PC-3 (cell line): ENCODE results near the gene KIDINS220. TPM values are rescaled to one million over a fixed set of nuclear protein-coding genes. Genes with fewer than 3 reads are reported as not detected.

Experiments
- ATAC-seq: fragments of 200-7000 bp; cut with Tn5 transposase; 2 replicates; pipeline ENCODE4 v1.9.1; 2020; ENCODE audit warnings: mild to moderate bottlenecking, moderate library complexity
- BruUV-seq: library from RNA; stranded (reverse); fragments of 400-500 nt; replicated peaks from 2 replicates; lab custom pipeline; 2021; lab: Mats Ljungman, UMichigan
- CTCF ChIA-PET: fragments of 300-600 bp; sonication (Branson Sonifier 250); formaldehyde crosslinking; loops from one replicate; lab custom pipeline; 2022; ENCODE audit warnings: antibody characterized with exemption; lab: Charles Lee
- POLR2A ChIA-PET: fragments of 300-600 bp; sonication (Branson Sonifier 250); formaldehyde crosslinking; loops from one replicate; lab custom pipeline; 2022; ENCODE audit warnings: antibody characterized with exemption; ENCODE audit not compliant: unreplicated experiment; lab: Charles Lee
- DNase-seq: peaks from one replicate; pipeline ENCODE4 v3.0.0-alpha.2; 2015
- H2AFZ ChIP-seq: fragments of 300-600 bp; sonication (generic); 2 replicates; pipeline ENCODE4 v1.6.0; 2016; ENCODE audit warnings: antibody characterized with exemption, low read length
- H3F3A ChIP-seq: fragments of 300-600 bp; sonication (generic); one replicate; pipeline ENCODE4 v1.6.0; 2017; ENCODE audit warnings: antibody characterized with exemption, low read length, control low read depth, mild to moderate bottlenecking; ENCODE audit not compliant: unreplicated experiment
- H3K27ac ChIP-seq: fragments of 300-600 bp; sonication (generic); 2 replicates; pipeline ENCODE4 v1.5.1; 2016; ENCODE audit warnings: mild to moderate bottlenecking, low read length
- H3K27me3 ChIP-seq: fragments of 300-600 bp; sonication (generic); 2 replicates; pipeline ENCODE4 v1.6.1; 2016; ENCODE audit warnings: low read length, mixed read lengths
- H3K36me3 ChIP-seq: fragments of 300-600 bp; sonication (generic); 2 replicates; pipeline ENCODE4 v1.6.1; 2016; ENCODE audit warnings: low read depth, mixed run types, low read length, mixed read lengths
- H3K4me1 ChIP-seq: fragments of 300-600 bp; sonication (generic); 2 replicates; pipeline ENCODE4 v1.5.1; 2016; ENCODE audit warnings: low read length; ENCODE audit not compliant: insufficient read depth
- H3K4me2 ChIP-seq: fragments of 300-600 bp; sonication (generic); 2 replicates; pipeline ENCODE4 v1.6.0; 2016; ENCODE audit warnings: low read length
- H3K4me3 ChIP-seq: fragments of 300-600 bp; sonication (generic); 2 replicates; pipeline ENCODE4 v1.5.1; 2016; ENCODE audit warnings: mild to moderate bottlenecking, low read length, mixed read lengths
- H3K79me2 ChIP-seq: fragments of 300-600 bp; sonication (generic); 2 replicates; pipeline ENCODE4 v1.6.1; 2017; ENCODE audit warnings: low read length, mixed read lengths
- H3K9ac ChIP-seq: fragments of 300-600 bp; sonication (generic); 2 replicates; pipeline ENCODE4 v1.6.0; 2016; ENCODE audit warnings: mild to moderate bottlenecking, low read length
- H3K9me2 ChIP-seq: fragments of 300-600 bp; sonication (generic); replicated peaks from 2 replicates; pipeline ENCODE4 v1.6.1; 2016; ENCODE audit warnings: mixed run types, low read length, mixed read lengths
- H3K9me3 ChIP-seq: fragments of 300-600 bp; sonication (generic); 2 replicates; pipeline ENCODE4 v1.6.1; 2016; ENCODE audit warnings: low read length, mixed read lengths
- H4K20me1 ChIP-seq: fragments of 300-600 bp; sonication (generic); 2 replicates; pipeline ENCODE4 v1.6.1; 2016; ENCODE audit warnings: low read length, mixed read lengths
- CTCF ChIP-seq: fragments of 300-600 bp; sonication (generic); conservative IDR thresholded peaks from 2 replicates; pipeline ENCODE4 v1.5.1; 2017; ENCODE audit warnings: antibody characterized with exemption, low read depth, mild to moderate bottlenecking, low read length
- EZH2 ChIP-seq: fragments of 300-600 bp; sonication (generic); IDR thresholded peaks from one replicate; pipeline ENCODE4 v1.6.1; 2017; ENCODE audit warnings: antibody characterized with exemption, mild to moderate bottlenecking, low read length; ENCODE audit not compliant: unreplicated experiment
- EZH2phosphoT487 ChIP-seq: fragments of 300-600 bp; sonication (generic); IDR thresholded peaks from 2 replicates; pipeline ENCODE4 v1.6.1; 2018; ENCODE audit warnings: mild to moderate bottlenecking, antibody characterized with exemption, low read length, borderline replicate concordance
- intact Hi-C: fragments of 100-400 bp; cut with micrococcal nuclease; formaldehyde crosslinking; loops from 2 replicates; pipeline ENCODE4 v1.9.0; 2023
- total RNA-seq: library from RNA; depleted of rRNA; stranded (reverse); fragments of >200 nt; gene quantifications from 2 replicates; pipeline ENCODE4 v1.2.3, GENCODE V29; 2014

Gene KIDINS220
- total RNA-seq, 1 experiment from 2014 or later, result 37.6 TPM

- Histone ChIP-seq H3K27me3 (no peaks in the 10 kb centered on the region), H3K79me2 (no peaks in the 10 kb centered on the region), H3K9me3 (no peaks in the 10 kb centered on the region), H4K20me1 (no peaks in the 10 kb centered on the region), H3K9me2 (no peaks in the 10 kb centered on the region), H3K36me3 (no peaks in the 10 kb centered on the region), H3K27ac (no peak overlapping the region), H2AFZ (no peak overlapping the region), H3K4me2 (no peak overlapping the region), H3K4me3 (no peak overlapping the region), H3F3A (no peaks in the 10 kb centered on the region), H3K9ac (no peak overlapping the region), H3K4me1 (0 out of 2 replicates have a peak, but pooled peaks cover 4% of the 10 kb centered on the region)
- no TSS peak for BruUV-seq
- ChIA-PET POLR2A (interaction anchor here (0.6 kb wide), 1 partner anchor 18 kb away, joined by 3 read pairs; no protein-coding TSS in a partner anchor), CTCF (no interaction called here)
- DNase-seq (no peak), ATAC-seq (no peak)
- intact Hi-C loops, result no loop called here
- no peak for TF ChIP-seq EZH2phosphoT487
- TF ChIP-seq EZH2, result no peak
- no peak for TF ChIP-seq CTCF
Observed at GRCh38 chr2:8822218-8822617, 15.2 kb downstream of the KIDINS220 start.

GRCh38 chr2:8821276-8822217 lies 15.9 kb downstream of the KIDINS220 start:
- H3K27me3 ChIP-seq, result no peaks in the 10 kb centered on the region
- H3K79me2 ChIP-seq, result no peaks in the 10 kb centered on the region
- H2AFZ ChIP-seq, result no peak overlapping the region
- BruUV-seq, result no TSS peak
- H3K4me2 ChIP-seq, result no peak overlapping the region
- no peaks in the 10 kb centered on the region for H3F3A ChIP-seq
- H4K20me1 ChIP-seq, result no peaks in the 10 kb centered on the region
- no peak overlapping the region for H3K27ac ChIP-seq
- DNase-seq (no peak), ATAC-seq (no peak)
- CTCF ChIA-PET, result no interaction called here
- no peaks in the 10 kb centered on the region for H3K9me2 ChIP-seq
- no peaks in the 10 kb centered on the region for H3K9me3 ChIP-seq
- intact Hi-C loops, result no loop called here
- H3K36me3 ChIP-seq, result no peaks in the 10 kb centered on the region
- POLR2A ChIA-PET, result no interaction called here
- no peak overlapping the region for H3K9ac ChIP-seq
- H3K4me3 ChIP-seq, result no peak overlapping the region
- TF ChIP-seq EZH2phosphoT487, result no peak
- TF ChIP-seq CTCF, result no peak
- no peak for TF ChIP-seq EZH2
- 0 out of 2 replicates have a peak, but pooled peaks cover 4% of the 10 kb centered on the region for H3K4me1 ChIP-seq

- H3K4me3 ChIP-seq, result no peak overlapping the region
- H3K9me2 ChIP-seq, result no peaks in the 10 kb centered on the region
- no peak overlapping the region for H3K9ac ChIP-seq
- ChIA-PET CTCF (no interaction called here), POLR2A (no interaction called here)
- ATAC-seq (no peak), DNase-seq (no peak)
- no peak overlapping the region for H2AFZ ChIP-seq
- no peaks in the 10 kb centered on the region for H3K9me3 ChIP-seq
- H4K20me1 ChIP-seq, result no peaks in the 10 kb centered on the region
- no peak overlapping the region for H3K27ac ChIP-seq
- no TSS peak for BruUV-seq
- no peaks in the 10 kb centered on the region for H3K36me3 ChIP-seq
- H3K4me1 ChIP-seq, result 0 out of 2 replicates have a peak, but pooled peaks cover 4% of the 10 kb centered on the region
- H3K4me2 ChIP-seq, result no peak overlapping the region
- no peaks in the 10 kb centered on the region for H3F3A ChIP-seq
- no peaks in the 10 kb centered on the region for H3K79me2 ChIP-seq
- TF ChIP-seq EZH2, result no peak
- TF ChIP-seq CTCF, result no peak
- TF ChIP-seq EZH2phosphoT487, result no peak
- no peaks in the 10 kb centered on the region for H3K27me3 ChIP-seq
- intact Hi-C loops, result no loop called here
Observed at GRCh38 chr2:8819948-8820347, 17.5 kb downstream of the KIDINS220 start.
